GM10248 (cell line): ENCODE results near the gene ASB18.

Experiments used
- CTCF ChIA-PET: fragments of 300-600 bp; sonication (Branson Sonifier 250); formaldehyde crosslinking; extraction: SDS; loops from one replicate; lab custom pipeline; 2021; ENCODE audit warnings: antibody characterized with exemption; lab: Yijun Ruan, JAX
- POLR2A ChIA-PET: fragments of 350-650 bp; sonication (Branson Sonifier 250); formaldehyde crosslinking; extraction: SDS; loops from one replicate; lab custom pipeline; 2020; ENCODE audit warnings: antibody characterized with exemption; lab: Yijun Ruan, JAX
- DNase-seq: peaks from one replicate; pipeline ENCODE4 v3.0.0; 2012; ENCODE audit errors: extremely low spot score
- TF ChIP-seq, protein P1 (sequence below): IDR thresholded peaks from 2 replicates; pipeline ENCODE4 v1.5.1; 2012; ENCODE audit warnings: mild to moderate bottlenecking, low read depth; ENCODE audit errors: extremely low read depth, missing control alignments, control extremely low read depth

Gene ASB18

DNA sequence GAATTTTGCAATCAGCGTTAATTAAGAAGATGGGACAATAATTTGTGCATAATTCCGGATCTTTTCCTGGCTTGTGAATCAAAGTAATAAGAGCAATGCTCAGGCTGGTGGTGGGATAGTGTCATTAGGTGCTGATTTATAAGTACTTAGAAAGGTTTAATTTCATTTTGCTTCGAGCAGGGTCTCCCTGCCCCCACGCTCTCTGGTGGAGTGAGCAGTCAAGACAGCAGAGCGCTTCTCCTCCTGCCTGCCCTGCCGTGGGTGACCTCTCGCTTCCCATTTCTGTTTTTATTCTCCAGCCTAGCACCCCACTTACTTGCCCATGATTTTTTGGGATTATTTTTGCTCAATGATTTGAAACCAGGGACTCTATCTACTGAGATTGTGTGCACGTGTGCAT is 7.1 kb downstream of the ASB18 start:
- POLR2A ChIA-PET, result no interaction called here
- CTCF ChIA-PET, result no interaction called here

DNA sequence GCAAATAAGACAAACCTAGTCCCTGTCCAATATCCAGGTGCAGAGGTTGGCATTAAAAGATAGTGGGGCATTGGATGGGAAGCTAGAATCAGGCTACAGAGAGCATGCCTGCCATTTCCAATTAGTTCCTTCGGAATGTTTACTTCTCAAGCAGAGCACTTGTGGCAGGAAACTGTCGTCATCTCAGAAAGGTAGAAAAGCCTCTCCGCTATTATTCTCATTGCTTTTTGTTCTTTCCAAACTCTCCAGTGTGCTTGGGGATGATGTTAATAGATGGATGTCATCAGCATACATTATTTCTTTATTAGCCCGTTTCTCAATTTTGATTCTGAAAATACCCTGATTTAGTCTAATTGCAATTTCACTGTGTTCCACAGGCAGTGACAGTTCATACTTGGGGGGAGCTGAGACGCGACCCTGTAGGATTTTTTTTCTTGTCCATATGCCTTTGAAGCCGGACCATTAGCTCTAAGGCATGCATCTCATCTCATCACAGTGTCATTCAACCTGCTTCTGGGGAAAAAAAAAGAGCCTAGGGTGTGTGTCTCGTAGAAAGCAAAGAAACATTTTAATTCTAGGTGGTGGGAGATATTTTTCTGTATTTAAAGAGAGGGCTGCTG is 7.7 kb downstream of the ASB18 start:
- TF ChIP-seq, protein P1, sequence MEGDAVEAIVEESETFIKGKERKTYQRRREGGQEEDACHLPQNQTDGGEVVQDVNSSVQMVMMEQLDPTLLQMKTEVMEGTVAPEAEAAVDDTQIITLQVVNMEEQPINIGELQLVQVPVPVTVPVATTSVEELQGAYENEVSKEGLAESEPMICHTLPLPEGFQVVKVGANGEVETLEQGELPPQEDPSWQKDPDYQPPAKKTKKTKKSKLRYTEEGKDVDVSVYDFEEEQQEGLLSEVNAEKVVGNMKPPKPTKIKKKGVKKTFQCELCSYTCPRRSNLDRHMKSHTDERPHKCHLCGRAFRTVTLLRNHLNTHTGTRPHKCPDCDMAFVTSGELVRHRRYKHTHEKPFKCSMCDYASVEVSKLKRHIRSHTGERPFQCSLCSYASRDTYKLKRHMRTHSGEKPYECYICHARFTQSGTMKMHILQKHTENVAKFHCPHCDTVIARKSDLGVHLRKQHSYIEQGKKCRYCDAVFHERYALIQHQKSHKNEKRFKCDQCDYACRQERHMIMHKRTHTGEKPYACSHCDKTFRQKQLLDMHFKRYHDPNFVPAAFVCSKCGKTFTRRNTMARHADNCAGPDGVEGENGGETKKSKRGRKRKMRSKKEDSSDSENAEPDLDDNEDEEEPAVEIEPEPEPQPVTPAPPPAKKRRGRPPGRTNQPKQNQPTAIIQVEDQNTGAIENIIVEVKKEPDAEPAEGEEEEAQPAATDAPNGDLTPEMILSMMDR, result no peak
- ChIA-PET POLR2A (no interaction called here), CTCF (no interaction called here)
- DNase-seq, result no peak

More for the DNA sequence above, 7.1 kb downstream of the ASB18 start:
- DNase-seq, result no peak
- TF ChIP-seq, protein P1, result no peak

DNA sequence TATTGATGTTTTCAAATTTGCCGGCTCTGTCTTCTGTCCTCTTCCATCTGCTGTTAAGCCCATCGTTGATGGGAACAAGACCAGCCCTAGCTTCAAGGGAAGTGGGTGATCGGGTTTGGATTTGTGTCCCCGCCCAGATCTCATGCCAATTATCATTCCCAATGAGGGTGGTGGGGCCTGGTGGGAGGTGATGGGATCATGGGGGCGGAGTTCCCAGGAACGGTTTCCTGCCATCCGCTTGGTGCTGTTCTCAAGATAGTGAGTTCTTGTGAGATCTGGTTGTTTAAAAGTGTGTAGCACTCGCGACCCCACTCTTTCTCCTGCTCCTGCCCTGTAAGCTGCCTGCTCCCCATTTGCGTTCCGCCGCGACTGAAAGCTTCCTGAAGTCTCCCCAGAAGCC is 9.5 kb downstream of the ASB18 start:
- ChIA-PET CTCF (no interaction called here), POLR2A (no interaction called here)
- no peak for DNase-seq
- TF ChIP-seq, protein P1, result no peak

DNA sequence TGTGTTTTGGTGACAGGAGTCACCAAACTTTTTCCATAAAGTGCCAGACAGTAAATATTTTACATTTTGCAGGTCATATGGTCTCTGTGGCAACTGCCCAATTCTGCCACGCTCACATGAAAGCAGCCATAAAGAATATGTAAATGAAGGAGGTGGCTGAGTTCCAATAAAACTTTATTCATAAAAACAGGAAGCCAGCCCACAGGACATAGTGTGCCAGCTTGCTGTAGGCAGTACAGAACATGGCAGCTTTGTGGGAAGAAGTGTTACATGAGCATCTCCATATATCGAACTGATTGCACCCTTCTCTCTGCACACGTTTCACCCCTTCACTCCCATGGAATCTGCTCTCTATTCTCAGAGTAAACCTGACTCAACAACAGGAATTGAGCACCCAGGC is 10.2 kb downstream of the ASB18 start:
- no peak for DNase-seq
- ChIA-PET CTCF (no interaction called here), POLR2A (no interaction called here)
- TF ChIP-seq, protein P1, result no peak

DNA sequence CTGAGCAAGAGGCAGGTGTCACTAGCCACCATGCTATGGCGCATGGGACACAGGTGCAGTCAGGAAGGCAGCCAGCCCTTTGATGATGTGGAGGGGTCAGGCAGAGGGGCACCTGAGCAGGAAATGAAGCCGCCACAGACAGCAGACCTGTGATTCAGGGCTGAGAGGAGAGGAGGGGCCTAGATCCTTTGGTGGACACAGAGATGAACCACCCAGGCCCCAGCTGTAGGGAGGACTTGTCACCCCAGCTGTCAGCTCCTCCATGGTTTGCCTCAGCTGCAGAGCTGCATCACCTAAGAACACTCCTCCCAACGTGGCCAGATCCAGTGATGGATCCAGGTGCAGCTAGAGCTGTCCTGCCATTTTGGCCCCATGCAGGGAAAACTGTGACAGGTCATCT is 11.6 kb downstream of the ASB18 start:
- no peak for DNase-seq
- ChIA-PET CTCF (no interaction called here), POLR2A (no interaction called here)
- TF ChIP-seq, protein P1, result no peak

DNA sequence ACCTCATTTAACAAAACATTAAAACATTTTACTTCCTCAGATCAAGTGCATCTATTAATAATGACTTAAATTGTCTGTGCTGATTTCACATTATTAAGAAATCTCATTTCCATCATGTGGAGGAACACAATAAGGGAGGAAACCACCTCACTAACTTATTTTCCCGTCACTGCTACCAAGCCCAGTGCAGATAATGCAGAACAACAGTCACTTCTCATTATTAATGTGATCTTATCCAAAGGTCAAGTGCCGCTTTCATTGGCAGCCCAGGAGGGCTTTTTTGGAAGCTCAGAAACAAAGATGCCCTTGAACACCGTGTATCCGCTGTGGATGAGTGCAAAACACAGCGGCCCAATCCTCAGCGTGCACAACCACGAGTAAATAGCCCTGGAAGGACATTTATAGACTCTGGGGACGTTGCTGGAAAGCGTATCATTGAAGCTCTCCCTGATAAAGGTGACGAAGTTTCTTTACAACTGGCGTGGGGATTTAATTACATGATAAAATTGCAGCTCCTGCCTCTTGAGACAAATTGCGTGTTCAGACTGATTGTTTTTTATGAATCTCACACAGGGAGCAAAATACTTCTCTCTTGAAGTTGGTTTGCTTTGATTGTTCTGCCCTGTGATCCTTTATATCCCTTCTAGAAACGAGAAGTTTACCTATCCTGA is 13.2 kb downstream of the ASB18 start:
- ChIA-PET CTCF (no interaction called here), POLR2A (no interaction called here)
- no peak for DNase-seq
- TF ChIP-seq, protein P1, result no peak

DNA sequence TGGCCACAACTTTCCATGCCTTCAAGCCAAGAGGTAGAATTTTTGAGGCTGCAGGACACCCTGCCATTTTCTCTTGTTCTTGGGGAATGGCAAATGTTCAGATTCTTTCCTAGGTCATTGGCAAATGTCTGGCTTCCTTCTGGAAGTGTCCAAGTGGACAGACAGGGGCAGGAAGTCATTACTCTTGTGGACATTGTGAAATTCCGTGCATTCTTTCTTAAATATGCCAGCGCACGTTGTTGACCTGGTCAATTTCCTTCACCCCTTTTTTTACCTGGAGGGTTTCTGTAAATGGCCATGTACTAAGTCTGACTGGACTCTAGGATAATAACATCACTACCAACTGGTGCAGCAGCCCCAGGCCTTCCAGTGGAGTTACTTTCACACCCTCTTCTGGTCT is 13.9 kb downstream of the ASB18 start:
- DNase-seq, result no peak
- TF ChIP-seq, protein P1, result no peak
- POLR2A ChIA-PET, result no interaction called here
- CTCF ChIA-PET, result no interaction called here
